ENCODE results near the gene UGT1A9. TPM values are rescaled to one million over a fixed set of nuclear protein-coding genes. Genes with fewer than 3 reads are reported as not detected.

The UGT1A9 gene
- total RNA-seq, 1 donor from 2014 or later, result 0.10 TPM

DNA sequence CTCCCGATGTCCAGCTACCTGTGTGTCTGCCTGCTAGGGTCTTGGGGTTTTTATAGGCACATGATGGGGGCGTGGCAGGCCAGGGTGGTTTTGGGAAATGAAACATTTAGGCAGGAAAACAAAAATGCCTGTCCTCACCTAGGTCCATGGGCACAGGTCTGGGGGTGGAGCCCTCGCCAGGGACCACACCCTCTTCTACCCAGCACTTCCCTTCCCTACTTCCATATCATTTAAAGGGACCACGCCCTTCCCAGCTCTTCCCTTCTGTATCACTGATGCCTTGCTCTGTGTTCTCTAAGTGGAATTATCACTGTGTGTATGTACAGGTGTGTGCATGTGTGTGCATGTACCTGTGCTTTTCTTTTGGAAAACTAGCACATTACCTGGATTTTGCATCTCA is 94.7 kb downstream of the UGT1A9 start:
- H3K9me3 Mint-ChIP-seq (ENCODE audit: low read depth), result no peaks in the 10 kb centered on the region
- peaks cover 10% of the 10 kb centered on the region for H3K4me1 Mint-ChIP-seq (ENCODE audit: low read depth)
- peaks cover 1% of the 10 kb centered on the region for H3K36me3 Mint-ChIP-seq (ENCODE audit: low read depth)
- no peak overlapping the region for H3K27ac Mint-ChIP-seq (ENCODE audit: unreplicated experiment)
- H3K27me3 Mint-ChIP-seq (ENCODE audit: low read depth), result peaks cover 24% of the 10 kb centered on the region
- no peak overlapping the region for H3K4me3 Mint-ChIP-seq (ENCODE audit: unreplicated experiment)
- no peak for DNase-seq (ENCODE audit: low spot score)
- TF ChIP-seq CTCF (IDR thresholded peaks at IDR 0.05), result no peak

- H3K27ac Mint-ChIP-seq (ENCODE audit: unreplicated experiment), result no peak overlapping the region
- DNase-seq (ENCODE audit: low spot score), result no peak
Observed at GRCh38 chr2:233768076-233768475, 96.4 kb downstream of the UGT1A9 start.

GRCh38 chr2:233769260-233769659 is 97.6 kb downstream of the UGT1A9 start:
- Mint-ChIP-seq H3K27ac (ENCODE audit: unreplicated experiment) (no peak overlapping the region), H3K4me1 (ENCODE audit: low read depth) (peaks cover 4% of the 10 kb centered on the region), H3K9me3 (ENCODE audit: low read depth) (no peaks in the 10 kb centered on the region), H3K4me3 (ENCODE audit: unreplicated experiment) (no peak overlapping the region), H3K27me3 (ENCODE audit: low read depth) (peaks cover 21% of the 10 kb centered on the region), H3K36me3 (ENCODE audit: low read depth) (peaks cover 1% of the 10 kb centered on the region)
- no peak for DNase-seq (ENCODE audit: low spot score)
- no peak for TF ChIP-seq CTCF (IDR thresholded peaks at IDR 0.05)

More at GRCh38 chr2:233768076-233768475, 96.4 kb downstream of the UGT1A9 start:
- Mint-ChIP-seq H3K27me3 (ENCODE audit: low read depth) (peaks cover 26% of the 10 kb centered on the region), H3K9me3 (ENCODE audit: low read depth) (no peaks in the 10 kb centered on the region), H3K4me1 (ENCODE audit: low read depth) (peaks cover 10% of the 10 kb centered on the region), H3K36me3 (ENCODE audit: low read depth) (peaks cover 1% of the 10 kb centered on the region), H3K4me3 (ENCODE audit: unreplicated experiment) (no peak overlapping the region)
- no peak for TF ChIP-seq CTCF (IDR thresholded peaks at IDR 0.05)

GRCh38 chr2:233772153-233772552 is 100.5 kb downstream of the UGT1A9 start:
- TF ChIP-seq CTCF (IDR thresholded peaks at IDR 0.05), result no peak
- DNase-seq (ENCODE audit: low spot score), result no peak
- H3K27me3 Mint-ChIP-seq (ENCODE audit: low read depth), result peaks cover 19% of the 10 kb centered on the region
- peaks cover 1% of the 10 kb centered on the region for H3K36me3 Mint-ChIP-seq (ENCODE audit: low read depth)
- H3K9me3 Mint-ChIP-seq (ENCODE audit: low read depth), result peaks cover 6% of the 10 kb centered on the region
- no peak overlapping the region for H3K4me3 Mint-ChIP-seq (ENCODE audit: unreplicated experiment)
- no peak overlapping the region for H3K27ac Mint-ChIP-seq (ENCODE audit: unreplicated experiment)
- H3K4me1 Mint-ChIP-seq (ENCODE audit: low read depth), result no peaks in the 10 kb centered on the region

- Mint-ChIP-seq H3K4me1 (ENCODE audit: low read depth) (no peaks in the 10 kb centered on the region), H3K27me3 (ENCODE audit: low read depth) (peaks cover 16% of the 10 kb centered on the region), H3K27ac (ENCODE audit: unreplicated experiment) (no peak overlapping the region), H3K36me3 (ENCODE audit: low read depth) (peaks cover 1% of the 10 kb centered on the region), H3K4me3 (ENCODE audit: unreplicated experiment) (no peak overlapping the region), H3K9me3 (ENCODE audit: low read depth) (peaks cover 6% of the 10 kb centered on the region)
- peak; percentile 53 for TF ChIP-seq CTCF (IDR thresholded peaks at IDR 0.05)
- DNase-seq (ENCODE audit: low spot score), result no peak
Observed at GRCh38 chr2:233772583-233772982, 100.9 kb downstream of the UGT1A9 start.
